ENCODE results near the gene YDJC.
A peak's percentile ranks its signal among the peaks of the same experiment; 100 is the strongest.
"Not testable (repeated sequence)": the region's sequence is repeated elsewhere in the genome, so short reads cannot be mapped to it uniquely, and the experiment has no call there.

Gene YDJC

GRCh38 chr22:21651521-21652009 is 21.7 kb upstream of the YDJC start:
- no peak for DNase-seq

- no peak for DNase-seq
Measured at GRCh38 chr22:21650823-21651520, 21.1 kb upstream of the YDJC start.

- no peak for DNase-seq
Measured at GRCh38 chr22:21650280-21650679, 20.5 kb upstream of the YDJC start.

- peak in 9 of 14 donors; percentile 11 to 54 (median 29) for DNase-seq
Measured at GRCh38 chr22:21646608-21647590, 17.1 kb upstream of the YDJC start.

- not testable (repeated sequence) for DNase-seq
Measured at GRCh38 chr22:21645513-21645912, 15.7 kb upstream of the YDJC start.

GRCh38 chr22:21643533-21644357 is 13.9 kb upstream of the YDJC start:
- no peak for DNase-seq

GRCh38 chr22:21642584-21643448 is 13.0 kb upstream of the YDJC start:
- DNase-seq: peak in 3 of 14 donors; percentile 7 to 38 (median 22)

GRCh38 chr22:21641789-21642583 is 12.2 kb upstream of the YDJC start, which contains the start of gene SDF2L1:
SDF2L1 (plus strand) TSS chr22:21642302; CDS start chr22:21642337, 35 bp downstream.
- DNase-seq: peak; percentile 63 to 97 (median 94)

- DNase-seq: peak in 10 of 14 donors; percentile 38 to 68 (median 54)
Measured at GRCh38 chr22:21641417-21641788, 11.6 kb upstream of the YDJC start.

GRCh38 chr22:21640810-21641209 is 11.0 kb upstream of the YDJC start:
- no peak for DNase-seq

- no peak for DNase-seq
Measured at GRCh38 chr22:21639359-21639758, 9.5 kb upstream of the YDJC start.

- not testable (repeated sequence) for DNase-seq
Measured at GRCh38 chr22:21637450-21637849, 7.6 kb upstream of the YDJC start.

GRCh38 chr22:21636629-21637218 is 6.9 kb upstream of the YDJC start:
- DNase-seq: no peak

GRCh38 chr22:21635771-21636510 is 6.1 kb upstream of the YDJC start:
- no peak for DNase-seq

- no peak for DNase-seq
Measured at GRCh38 chr22:21634844-21635243, 5.0 kb upstream of the YDJC start.

- DNase-seq: no peak
Measured at GRCh38 chr22:21634081-21634480, 4.3 kb upstream of the YDJC start.

GRCh38 chr22:21633481-21633880 is 3.7 kb upstream of the YDJC start:
- DNase-seq: no peak

GRCh38 chr22:21632931-21633330 is 3.1 kb upstream of the YDJC start:
- DNase-seq: no peak

GRCh38 chr22:21632237-21632895 is 2.5 kb upstream of the YDJC start, which contains the start of gene CCDC116:
CCDC116 (plus strand) TSS chr22:21632760; CDS start chr22:21633182, 422 bp downstream.
- DNase-seq: no peak
